H9 (cell line): Measurements from ENCODE around the gene DUSP18. TPM values are rescaled to one million over a fixed set of nuclear protein-coding genes. Genes with fewer than 3 reads are reported as not detected.
A peak's percentile ranks its signal among the peaks of the same experiment; 100 is the strongest.

Source experiments
- DNase-seq: peaks from one replicate; pipeline ENCODE4 v3.0.0-alpha.2; 2017
- H2AFZ ChIP-seq: one replicate; pipeline ENCODE4 v1.6.1; 2013; ENCODE audit warnings: mild to moderate bottlenecking, low read length, control low read depth, moderate library complexity
- H2AK5ac ChIP-seq: 2 replicates; pipeline ENCODE4 v1.6.1; 2013; ENCODE audit warnings: low read length, control low read depth, mixed read lengths; ENCODE audit not compliant: insufficient read length
- H2BK120ac ChIP-seq: one replicate; pipeline ENCODE4 v1.6.1; 2013; ENCODE audit warnings: low read depth, mild to moderate bottlenecking, low read length, control low read depth, inconsistent platforms; ENCODE audit not compliant: poor library complexity, severe bottlenecking
- H2BK12ac ChIP-seq: 2 replicates; pipeline ENCODE4 v1.6.1; 2013; ENCODE audit warnings: low read length, control low read depth, mixed read lengths, low read depth; ENCODE audit not compliant: insufficient read length
- H2BK15ac ChIP-seq: 2 replicates; pipeline ENCODE4 v1.6.1; 2013; ENCODE audit warnings: low read depth, low read length, control low read depth
- H2BK20ac ChIP-seq: one replicate; pipeline ENCODE4 v1.6.1; 2013; ENCODE audit warnings: low read depth, mild to moderate bottlenecking, low read length, control low read depth, inconsistent platforms; ENCODE audit not compliant: poor library complexity, severe bottlenecking
- H2BK5ac ChIP-seq: 2 replicates; pipeline ENCODE4 v1.6.1; 2013; ENCODE audit warnings: low read length, control low read depth, mixed read lengths; ENCODE audit not compliant: insufficient read length
- H3K14ac ChIP-seq: 2 replicates; pipeline ENCODE4 v1.6.1; 2013; ENCODE audit warnings: low read length, control low read depth; ENCODE audit not compliant: insufficient read depth
- H3K18ac ChIP-seq: 2 replicates; pipeline ENCODE4 v1.6.1; 2013; ENCODE audit warnings: low read depth, mild to moderate bottlenecking, mixed read lengths, low read length, control low read depth; ENCODE audit not compliant: insufficient read length
- H3K23ac ChIP-seq: 2 replicates; pipeline ENCODE4 v1.6.1; 2013; ENCODE audit warnings: low read length, control low read depth, mixed read lengths, low read depth; ENCODE audit not compliant: insufficient read length
- H3K23me2 ChIP-seq: 2 replicates; pipeline ENCODE4 v1.6.1; 2013; ENCODE audit warnings: low read depth, mild to moderate bottlenecking, mixed read lengths, low read length, control low read depth; ENCODE audit not compliant: insufficient read length, poor library complexity, severe bottlenecking
- H3K27ac ChIP-seq: 2 replicates; pipeline ENCODE4 v1.5.1; 2013; ENCODE audit warnings: low read length, control low read depth, mixed read lengths, low read depth; ENCODE audit not compliant: insufficient read length
- H3K27me3 ChIP-seq: 2 replicates; pipeline ENCODE4 v1.6.1; 2013; ENCODE audit warnings: low read length, control low read depth, inconsistent platforms; ENCODE audit not compliant: insufficient read depth
- H3K4ac ChIP-seq: 2 replicates; pipeline ENCODE4 v1.6.1; 2013; ENCODE audit warnings: low read depth, mild to moderate bottlenecking, control low read depth, inconsistent platforms, low read length, moderate library complexity
- H3K4me1 ChIP-seq: 2 replicates; pipeline ENCODE4 v1.6.1; 2013; ENCODE audit warnings: low read length, control low read depth, inconsistent platforms; ENCODE audit not compliant: insufficient read depth
- H3K4me2 ChIP-seq: 2 replicates; pipeline ENCODE4 v1.6.1; 2013; ENCODE audit warnings: low read length, control low read depth, mixed read lengths; ENCODE audit not compliant: insufficient read length, insufficient read depth
- H3K56ac ChIP-seq: 2 replicates; pipeline ENCODE4 v1.6.1; 2013; ENCODE audit warnings: low read depth, mild to moderate bottlenecking, mixed read lengths, low read length, control low read depth; ENCODE audit not compliant: insufficient read length
- H3K79me1 ChIP-seq: 2 replicates; pipeline ENCODE4 v1.6.1; 2013; ENCODE audit warnings: low read depth, mild to moderate bottlenecking, moderate library complexity, low read length, control low read depth, inconsistent platforms; ENCODE audit not compliant: insufficient read depth, poor library complexity, severe bottlenecking
- H3K79me2 ChIP-seq: 2 replicates; pipeline ENCODE4 v1.6.1; 2013; ENCODE audit warnings: low read length, control low read depth, inconsistent platforms; ENCODE audit not compliant: insufficient read depth
- H3K9ac ChIP-seq: 2 replicates; pipeline ENCODE4 v1.6.1; 2013; ENCODE audit warnings: low read length, control low read depth, mixed read lengths; ENCODE audit not compliant: insufficient read length; ENCODE audit errors: extremely low read depth
- H3K9me3 ChIP-seq: one replicate; pipeline ENCODE4 v1.6.1; 2013; ENCODE audit warnings: low read depth, low read length, inconsistent platforms; ENCODE audit not compliant: control insufficient read depth
- H3T11ph ChIP-seq: one replicate; pipeline ENCODE4 v1.6.1; 2013; ENCODE audit warnings: mild to moderate bottlenecking, low read length, control low read depth, inconsistent platforms
- H4K20me1 ChIP-seq: one replicate; pipeline ENCODE4 v1.6.1; 2013; ENCODE audit not compliant: control insufficient read depth, insufficient read length, insufficient read depth
- H4K5ac ChIP-seq: 2 replicates; pipeline ENCODE4 v1.6.1; 2013; ENCODE audit warnings: low read depth, mild to moderate bottlenecking, mixed read lengths, low read length, control low read depth; ENCODE audit not compliant: insufficient read length
- H4K8ac ChIP-seq: replicated peaks from 2 replicates; pipeline ENCODE4 v1.6.1; 2013; ENCODE audit warnings: low read length, control low read depth, mixed read lengths, low read depth; ENCODE audit not compliant: insufficient read length
- H4K91ac ChIP-seq: 2 replicates; pipeline ENCODE4 v1.6.1; 2013; ENCODE audit warnings: low read depth, mild to moderate bottlenecking, moderate library complexity, mixed read lengths, low read length, control low read depth; ENCODE audit not compliant: insufficient read length
- H3K27ac Mint-ChIP-seq, 3 experiments: 2 replicates in 2 of 3; 3 replicates in 1 of 3; pipeline ENCODE4 v1.8.0; 2020 to 2021; ENCODE audit warnings: mixed read lengths in 3 of 3, mild to moderate bottlenecking in 1 of 3, moderate library complexity in 1 of 3
- H3K27me3 Mint-ChIP-seq: 2 replicates; pipeline ENCODE4 v1.8.0; 2021; ENCODE audit warnings: low read depth, mild to moderate bottlenecking, moderate library complexity, mixed read lengths
- H3K36me3 Mint-ChIP-seq, 3 experiments: 2 replicates in 2 of 3; 3 replicates in 1 of 3; pipeline ENCODE4 v1.8.0; 2020 to 2021; ENCODE audit warnings: low read depth in 3 of 3, mixed read lengths in 3 of 3; ENCODE audit not compliant: insufficient read depth in 1 of 3
- H3K4me1 Mint-ChIP-seq, 2 experiments: 2 replicates each; pipeline ENCODE4 v1.8.0; 2020; ENCODE audit warnings: mixed read lengths in 2 of 2
- H3K4me3 Mint-ChIP-seq, 2 experiments: 2 replicates in 1 of 2; 3 replicates in 1 of 2; pipeline ENCODE4 v1.8.0; 2020 to 2021; ENCODE audit warnings: mild to moderate bottlenecking in 2 of 2, mixed read lengths in 2 of 2, moderate library complexity in 1 of 2
- H3K9me3 Mint-ChIP-seq, 2 experiments: 2 replicates in 1 of 2; 3 replicates in 1 of 2; pipeline ENCODE4 v1.8.0; 2020; ENCODE audit warnings: mild to moderate bottlenecking in 2 of 2, mixed read lengths in 2 of 2, moderate library complexity in 1 of 2
- CTCF ChIP-seq: fragments of 200-600 bp; sonication (generic); conservative IDR thresholded peaks from 3 replicates; pipeline ENCODE4 v1.8.0; 2021; ENCODE audit warnings: antibody characterized with exemption, mild to moderate bottlenecking
- WGBS: extraction: QIAGEN DNeasy Blood & Tissue Kit; methylation state at CpG from one replicate; pipeline ENCODE4 v1.1.7; 2013; ENCODE audit warnings: missing lambda C conversion rate, low lambda C conversion rate, mixed read lengths; ENCODE audit not compliant: insufficient read length; ENCODE audit errors: extremely low coverage; 5-methylcytosine and 5-hydroxymethylcytosine counted together
- total RNA-seq: library from RNA; stranded (reverse); gene quantifications from 2 replicates; pipeline ENCODE4 v1.2.1, GENCODE V29; 2021

The DUSP18 gene
- total RNA-seq, 1 experiment from 2014 or later, result 2.6 TPM

- no CpG with 5 or more reads among the region's 5 CpGs for WGBS
- H4K20me1 ChIP-seq, result no peaks in the 10 kb centered on the region
- H2AK5ac ChIP-seq, result no peak overlapping the region
- H3K27ac Mint-ChIP-seq, result peak overlapping the region in 1 of 3 experiments; percentile 89; a peak in 2 of 7 replicates
- no peaks in the 10 kb centered on the region for H3K9me3 ChIP-seq
- no peaks in the 10 kb centered on the region; the same call in 1 of the 2 replicates for H3K27me3 Mint-ChIP-seq
- no peak for TF ChIP-seq CTCF
- no peak overlapping the region for H4K91ac ChIP-seq
- peaks cover 4% of the 10 kb centered on the region; the same call in 1 of the 2 replicates for H3K4me1 ChIP-seq
- no peak overlapping the region for H4K8ac ChIP-seq
- H3K14ac ChIP-seq, result no peak overlapping the region; the same call in 1 of the 2 replicates
- H2BK120ac ChIP-seq, result no peak overlapping the region
- no peak overlapping the region for H3K9ac ChIP-seq
- no peak overlapping the region for H3K18ac ChIP-seq
- H2AFZ ChIP-seq, result no peak overlapping the region
- H3K4me2 ChIP-seq, result no peak overlapping the region
- no peak overlapping the region for H4K5ac ChIP-seq
- no peaks in the 10 kb centered on the region for H3K9me3 Mint-ChIP-seq
- H3K79me1 ChIP-seq, result no peaks in the 10 kb centered on the region
- no peak overlapping the region for H3K4ac ChIP-seq
- no peak overlapping the region for H2BK5ac ChIP-seq
- no peak overlapping the region for H2BK20ac ChIP-seq
- no peak overlapping the region for H3K4me3 Mint-ChIP-seq
- H3K23me2 ChIP-seq, result no peaks in the 10 kb centered on the region
- H3T11ph ChIP-seq, result no peak overlapping the region
- no peak overlapping the region for H3K23ac ChIP-seq
- H3K27me3 ChIP-seq, result no peaks in the 10 kb centered on the region
- H3K36me3 Mint-ChIP-seq, result peaks cover 5 to 15% (median 6%) of the 10 kb centered on the region in 3 experiments; a peak in 6 of 7 replicates
- no peak overlapping the region for H2BK15ac ChIP-seq
- no peak overlapping the region for H3K27ac ChIP-seq
- peaks cover 30 to 34% of the 10 kb centered on the region in 2 experiments for H3K4me1 Mint-ChIP-seq
- no peak overlapping the region for H3K56ac ChIP-seq
- DNase-seq, result no peak
- no peak overlapping the region for H2BK12ac ChIP-seq
- no peaks in the 10 kb centered on the region for H3K79me2 ChIP-seq
Observed at GRCh38 chr22:30650508-30651116, 17.1 kb downstream of the DUSP18 start.
